NOMO-1 treated with DMSO at 0.1 percent for 48 hours (cell line): ENCODE measurements around the gene GPR180.
"Not testable (repeated sequence)": the region's sequence is repeated elsewhere in the genome, so short reads cannot be mapped to it uniquely, and the experiment has no call there.

Source experiments
- DNase-seq: peaks from one replicate; lab custom pipeline; 2025; ENCODE audit not compliant: unreplicated experiment; lab: John Stamatoyannopoulos, UW

Gene GPR180

DNA sequence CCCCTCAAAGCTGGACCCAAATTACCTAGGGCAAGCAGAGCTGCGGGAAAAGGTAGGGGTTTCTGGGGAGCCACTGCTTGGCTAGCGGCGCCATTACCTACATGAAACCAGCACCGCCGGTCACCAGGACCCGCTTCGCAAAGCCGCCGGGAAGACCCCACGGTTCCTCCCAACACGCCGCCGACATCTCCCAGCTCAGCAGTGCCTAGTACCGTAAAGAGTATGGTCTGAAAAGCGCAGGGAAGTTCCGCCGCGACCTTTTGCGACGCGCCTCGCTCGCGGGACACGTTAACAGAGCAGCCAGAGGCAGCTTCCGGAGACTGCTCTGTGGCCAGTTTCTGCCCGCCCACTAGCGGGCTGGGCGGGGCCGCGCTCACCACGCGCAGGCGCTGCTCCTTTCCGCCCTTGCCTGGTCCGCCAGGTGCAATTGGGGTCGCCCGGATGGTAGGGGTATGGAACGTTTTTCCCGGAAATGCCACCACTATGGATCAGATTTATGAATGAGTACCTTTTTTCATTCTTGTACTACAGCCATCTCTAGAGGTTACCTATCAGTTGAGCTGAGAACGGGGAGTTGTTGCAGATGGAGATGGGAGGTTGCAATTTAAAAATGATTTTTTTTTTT lies 5.6 kb upstream of the GPR180 start, which contains the start of gene TGDS:
Gene TGDS (minus strand): TSS at position 203 of the 625 bp plus-strand sequence. CDS start 16 bp downstream, at position 187.
- peak; percentile 92 for DNase-seq

- DNase-seq, result no peak
Observed at GRCh38 chr13:94596575-94596971, 5.1 kb upstream of the GPR180 start.

GRCh38 chr13:94598281-94598680 lies 3.4 kb upstream of the GPR180 start:
- DNase-seq, result no peak

DNA sequence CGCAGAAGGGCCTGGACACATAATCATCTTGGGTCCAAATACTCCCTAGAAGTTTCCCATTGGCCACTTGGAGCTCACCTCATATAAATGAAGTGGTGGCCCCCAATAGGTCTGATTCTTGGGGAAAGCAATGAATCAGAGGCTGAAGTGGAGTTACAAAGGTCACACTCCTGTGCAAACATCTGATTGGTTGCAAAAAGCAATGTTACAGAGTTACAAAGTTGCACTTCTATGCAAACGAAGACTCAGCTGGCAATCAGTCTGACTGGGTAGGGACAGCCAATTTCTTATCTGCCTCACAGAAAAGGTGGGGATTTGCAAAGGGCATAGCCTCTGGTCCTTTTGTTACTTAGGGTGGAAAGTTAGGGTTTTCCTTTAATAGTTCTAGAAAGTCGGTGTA lies 1.8 kb upstream of the GPR180 start:
- DNase-seq, result no peak

- DNase-seq, result no peak
Observed at GRCh38 chr13:94602467-94602866, 810 bp downstream of the GPR180 start.

- no peak for DNase-seq
Observed at GRCh38 chr13:94607056-94607455, 5.4 kb downstream of the GPR180 start.

DNA sequence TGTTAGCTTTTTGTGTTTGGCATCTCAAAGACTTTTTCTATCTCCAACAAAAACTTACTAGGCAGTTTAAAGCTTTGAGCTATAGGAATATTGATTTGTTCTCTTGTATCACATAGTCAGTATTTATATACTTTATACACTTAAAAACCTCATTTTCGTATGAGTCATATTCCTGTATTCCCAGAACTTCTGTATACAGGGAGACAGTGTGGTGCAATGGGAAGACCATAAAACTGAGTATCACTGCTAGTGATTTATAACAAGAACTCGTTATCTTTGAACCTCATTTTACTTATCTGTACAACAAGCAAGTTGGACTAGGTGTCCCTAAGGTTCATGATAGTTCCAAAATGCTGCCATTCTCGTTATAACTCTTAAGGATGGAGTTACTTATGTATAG lies 6.3 kb downstream of the GPR180 start:
- no peak for DNase-seq

- no peak for DNase-seq
Observed at GRCh38 chr13:94608586-94608985, 6.9 kb downstream of the GPR180 start.

DNA sequence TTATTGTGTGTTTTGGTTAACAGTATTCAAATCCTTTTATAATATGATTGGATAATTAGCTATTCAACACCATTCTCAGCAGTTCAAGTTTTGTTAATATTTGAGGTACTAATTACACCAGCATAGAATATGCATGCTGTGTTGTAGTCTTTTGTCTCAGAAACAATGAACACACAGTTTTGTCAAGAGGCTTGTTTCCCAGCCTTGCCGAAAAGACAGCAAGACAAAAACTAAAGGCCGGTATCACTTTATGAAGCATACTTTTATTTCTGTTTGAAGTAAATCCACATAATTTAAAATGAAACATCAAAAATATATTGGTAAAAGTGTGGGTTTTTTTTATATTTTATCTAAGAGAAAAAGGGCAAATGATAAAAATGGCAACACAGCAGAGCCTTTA lies 7.5 kb downstream of the GPR180 start:
- DNase-seq, result no peak

DNA sequence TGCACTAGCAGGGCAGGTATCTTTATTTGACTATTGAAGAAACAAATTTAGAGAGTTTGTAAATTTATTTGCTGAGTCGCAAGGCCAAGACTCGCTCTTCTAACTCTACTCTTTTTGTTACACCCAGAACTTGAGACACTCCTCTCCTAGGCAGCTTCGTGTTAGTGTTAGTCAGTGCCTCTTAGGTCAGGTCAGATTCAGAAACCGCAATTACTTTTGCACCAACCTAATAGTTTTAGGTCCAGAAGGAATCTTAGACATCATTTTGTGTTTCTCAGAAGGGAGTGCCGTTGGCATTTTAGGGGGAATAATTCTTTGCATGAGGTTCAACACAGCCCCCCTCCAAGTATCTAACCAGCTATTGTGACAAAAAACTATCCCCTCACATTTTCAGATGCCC lies 8.8 kb downstream of the GPR180 start:
- DNase-seq, result no peak

GRCh38 chr13:94612050-94612449 lies 10.4 kb downstream of the GPR180 start:
- DNase-seq, result no peak

- no peak for DNase-seq
Observed at GRCh38 chr13:94613051-94613450, 11.4 kb downstream of the GPR180 start.

GRCh38 chr13:94617389-94618000 lies 15.8 kb downstream of the GPR180 start:
- DNase-seq, result peak; percentile 28

- DNase-seq, result no peak
Observed at GRCh38 chr13:94620286-94620896, 18.7 kb downstream of the GPR180 start.

DNA sequence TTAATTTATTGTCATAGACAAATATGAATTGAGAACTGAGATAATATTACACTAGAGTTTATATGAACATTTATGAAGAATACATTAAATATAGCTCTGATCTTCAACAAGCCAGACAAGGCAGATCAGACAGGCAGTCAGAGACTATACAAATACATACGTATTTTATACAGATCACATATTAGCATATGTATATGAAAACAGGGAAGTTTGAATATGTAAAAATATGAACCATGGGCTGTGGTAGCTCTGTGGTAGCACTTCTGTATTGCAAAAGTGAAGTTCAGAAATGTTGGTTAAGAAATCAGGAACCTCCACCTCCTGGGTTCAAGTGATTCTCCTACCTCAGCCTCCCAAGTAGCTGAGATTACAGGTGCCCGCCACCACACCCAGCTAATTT lies 20.7 kb downstream of the GPR180 start:
- DNase-seq, result no peak

- no peak for DNase-seq
Observed at GRCh38 chr13:94623316-94623715, 21.7 kb downstream of the GPR180 start.

DNA sequence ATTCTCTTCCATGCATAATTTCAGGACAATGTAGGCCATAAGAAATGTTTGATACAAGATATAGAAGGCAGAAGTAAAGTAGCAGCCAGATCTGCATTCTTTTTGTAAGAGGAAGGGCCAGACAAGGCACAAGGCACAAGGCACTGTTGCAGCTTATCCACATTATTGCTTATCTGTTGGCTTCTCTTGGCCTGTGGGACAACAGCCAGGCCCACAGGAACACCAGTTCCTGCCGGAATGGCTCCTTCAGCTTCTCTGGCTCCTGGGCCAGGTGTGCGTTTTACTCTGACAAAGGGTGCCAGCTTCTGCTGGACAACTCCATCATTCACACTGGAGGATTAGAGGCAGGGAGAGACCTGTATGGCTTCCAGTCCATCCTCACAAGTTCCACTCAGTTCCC lies 29.2 kb downstream of the GPR180 start:
- DNase-seq, result no peak

DNA sequence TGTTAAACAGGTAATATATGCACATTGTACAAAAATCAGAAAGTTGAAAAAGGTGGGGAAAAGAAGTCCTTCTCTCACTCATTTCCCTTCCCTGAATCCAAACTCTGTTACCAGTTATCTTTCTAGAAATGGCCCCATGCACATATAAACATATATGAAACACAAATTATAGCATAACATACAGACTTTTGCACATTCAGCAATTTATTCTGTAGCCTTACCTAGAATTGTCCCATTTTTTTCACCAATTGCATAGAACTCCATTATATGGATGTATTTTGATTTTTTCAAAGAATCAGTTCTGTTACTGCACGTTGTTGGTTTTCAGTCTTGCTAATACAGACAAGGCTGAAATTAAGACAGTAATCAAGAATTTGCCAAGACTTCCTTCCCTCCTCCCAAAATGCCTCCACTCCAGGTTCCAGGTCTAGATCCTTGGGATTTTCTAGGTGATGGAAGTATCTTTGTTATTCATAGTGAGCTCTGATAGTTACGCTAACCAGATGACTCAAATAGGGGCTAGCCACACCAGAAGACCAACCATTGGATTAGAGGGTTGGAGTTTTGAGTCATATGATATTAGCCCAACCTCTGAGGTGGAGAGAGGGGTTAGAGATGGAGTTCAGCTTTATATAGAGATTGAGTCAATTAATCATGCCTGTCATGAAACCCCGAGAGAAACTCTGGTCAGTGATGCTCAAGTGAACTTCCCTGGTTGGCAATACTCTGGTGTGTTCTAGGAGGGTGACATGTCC lies 30.7 kb downstream of the GPR180 start:
- DNase-seq, result no peak

DNA sequence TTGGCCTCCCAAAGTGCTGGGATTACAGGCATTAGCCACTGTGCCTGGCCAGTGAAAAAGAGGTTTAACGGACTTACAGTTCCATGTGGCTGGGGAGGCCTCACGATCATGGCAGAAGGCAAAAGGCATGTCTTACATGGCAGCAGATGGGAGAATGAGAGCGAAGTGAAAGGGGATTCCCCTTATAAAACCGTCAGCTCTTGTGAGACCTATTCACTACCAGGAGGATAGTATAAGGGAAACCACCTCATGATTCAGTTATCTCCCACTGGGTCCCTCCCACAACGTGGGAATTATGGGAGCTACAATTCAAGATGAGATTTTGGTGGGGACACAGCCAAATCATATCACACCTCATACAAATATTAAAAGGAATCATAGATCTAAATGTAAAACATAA lies 34.4 kb downstream of the GPR180 start:
- not testable (repeated sequence) for DNase-seq

- DNase-seq, result no peak
Observed at GRCh38 chr13:94636942-94637578, 35.4 kb downstream of the GPR180 start.

GRCh38 chr13:94637677-94638076 lies 36.0 kb downstream of the GPR180 start:
- not testable (repeated sequence) for DNase-seq
